HEK293 (cell line): Measurements from ENCODE around the gene GLYATL3.

Source experiments
- CTCF ChIA-PET: fragments of 350-600 bp; formaldehyde crosslinking; extraction: SDS; loops from one replicate; lab custom pipeline; 2021; ENCODE audit warnings: antibody characterized with exemption; lab: Yijun Ruan, JAX
- POLR2A ChIA-PET: fragments of 300-600 bp; formaldehyde crosslinking; extraction: SDS; loops from one replicate; lab custom pipeline; 2020; ENCODE audit warnings: antibody characterized with exemption, inconsistent platforms; lab: Yijun Ruan, JAX
- H3K27ac ChIP-seq: fragments of 200-500 bp; sonication (Bioruptor generic); 2 replicates; pipeline ENCODE4 v1.5.1; 2014; ENCODE audit warnings: low read depth, low read length, control low read depth, inconsistent platforms; ENCODE audit errors: extremely low read depth
- H3K36me3 ChIP-seq, 2 experiments: fragments of 200-500 bp in 1 of 2; sonication (Bioruptor generic) in 1 of 2; 1 replicate in 1 of 2; 2 replicates in 1 of 2; pipeline ENCODE4 v1.5.1; 2014 to 2017; ENCODE audit warnings: inconsistent platforms in 2 of 2, low read length in 2 of 2; ENCODE audit not compliant: control insufficient read depth in 2 of 2, insufficient read depth in 1 of 2
- H3K4me1 ChIP-seq: fragments of 200-500 bp; sonication (Bioruptor generic); 2 replicates; pipeline ENCODE4 v1.5.1; 2014; ENCODE audit warnings: mild to moderate bottlenecking, low read length, inconsistent platforms; ENCODE audit not compliant: control insufficient read depth, insufficient read depth
- H3K4me3 ChIP-seq: 2 replicates; pipeline ENCODE4 v1.5.1; 2011; ENCODE audit warnings: low read depth, mild to moderate bottlenecking, control low read depth, low read length, moderate library complexity
- H3K9me3 ChIP-seq: fragments of 200-500 bp; sonication (Bioruptor generic); 2 replicates; pipeline ENCODE4 v1.5.1; 2014; ENCODE audit warnings: low read depth, low read length, inconsistent platforms; ENCODE audit not compliant: control insufficient read depth, insufficient read depth
- EGR2 ChIP-seq: fragments of 450-650 bp; formaldehyde crosslinking; IDR thresholded peaks from 2 replicates; pipeline ENCODE4 v1.5.1; 2016; ENCODE audit warnings: low read depth, missing biosample characterization, missing genetic modification characterization
- PRDM10 ChIP-seq: fragments of 450-650 bp; formaldehyde crosslinking; IDR thresholded peaks from 2 replicates; pipeline ENCODE4 v1.5.1; 2016; ENCODE audit warnings: missing biosample characterization, missing genetic modification characterization
- ZBTB21 ChIP-seq: fragments of 450-650 bp; formaldehyde crosslinking; IDR thresholded peaks from 2 replicates; pipeline ENCODE4 v1.5.1; 2017; ENCODE audit warnings: missing biosample characterization, missing genetic modification characterization
- ZFHX2 ChIP-seq: fragments of 450-650 bp; formaldehyde crosslinking; conservative IDR thresholded peaks from 2 replicates; pipeline ENCODE4 v1.5.1; 2016; ENCODE audit warnings: missing biosample characterization, missing genetic modification characterization
- ZNF184 ChIP-seq: fragments of 450-650 bp; IDR thresholded peaks from 2 replicates; pipeline ENCODE4 v1.5.1; 2018; ENCODE audit warnings: missing biosample characterization, mild to moderate bottlenecking, missing genetic modification characterization
- ZNF488 ChIP-seq: fragments of 450-650 bp; formaldehyde crosslinking; IDR thresholded peaks from 2 replicates; pipeline ENCODE4 v1.5.1; 2016; ENCODE audit warnings: missing biosample characterization, missing genetic modification characterization
- ZNF521 ChIP-seq: fragments of 450-650 bp; formaldehyde crosslinking; IDR thresholded peaks from 2 replicates; pipeline ENCODE4 v1.5.1; 2017; ENCODE audit warnings: missing biosample characterization, mild to moderate bottlenecking, missing genetic modification characterization
- ZNF529 ChIP-seq: fragments of 450-650 bp; formaldehyde crosslinking; IDR thresholded peaks from 2 replicates; pipeline ENCODE4 v1.5.1; 2017; ENCODE audit warnings: missing genetic modification characterization, missing biosample characterization; ENCODE audit not compliant: insufficient replicate concordance
- ZNF561 ChIP-seq: fragments of 450-650 bp; IDR thresholded peaks from 2 replicates; pipeline ENCODE4 v1.5.1; 2018; ENCODE audit warnings: missing biosample characterization, missing genetic modification characterization, borderline replicate concordance
- ZNF621 ChIP-seq: fragments of 450-650 bp; formaldehyde crosslinking; IDR thresholded peaks from 2 replicates; pipeline ENCODE4 v1.5.1; 2017; ENCODE audit warnings: missing biosample characterization, missing genetic modification characterization
- ZNF664 ChIP-seq: fragments of 450-650 bp; formaldehyde crosslinking; IDR thresholded peaks from 2 replicates; pipeline ENCODE4 v1.5.1; 2016; ENCODE audit warnings: missing biosample characterization, missing genetic modification characterization
- ZSCAN4 ChIP-seq: fragments of 450-650 bp; formaldehyde crosslinking; IDR thresholded peaks from 2 replicates; pipeline ENCODE4 v1.5.1; 2017; ENCODE audit warnings: missing biosample characterization, missing genetic modification characterization
- TF ChIP-seq, protein P1 (sequence below): fragments of 450-650 bp; formaldehyde crosslinking; IDR thresholded peaks from 2 replicates; pipeline ENCODE4 v1.5.1; 2017; ENCODE audit warnings: missing biosample characterization, missing genetic modification characterization
- TF ChIP-seq, protein P2 (sequence below): fragments of 450-650 bp; formaldehyde crosslinking; IDR thresholded peaks from 2 replicates; pipeline ENCODE4 v1.5.1; 2016; ENCODE audit warnings: missing biosample characterization, missing genetic modification characterization, borderline replicate concordance
- TF ChIP-seq, protein P3 (sequence below): fragments of 450-650 bp; formaldehyde crosslinking; IDR thresholded peaks from 2 replicates; pipeline ENCODE4 v1.5.1; 2016; ENCODE audit warnings: missing biosample characterization, missing genetic modification characterization
- TF ChIP-seq, protein P4 (sequence below): fragments of 450-650 bp; formaldehyde crosslinking; IDR thresholded peaks from 2 replicates; pipeline ENCODE4 v1.5.1; 2016; ENCODE audit warnings: missing biosample characterization, missing genetic modification characterization

GLYATL3 gene

GRCh38 chr6:49546331-49546730 lies 46.6 kb downstream of the GLYATL3 start:
- TF ChIP-seq ZNF521 (tag by site-specific recombination) (no peak), ZNF184 (tag by site-specific recombination) (no peak), ZNF561 (tag by site-specific recombination) (no peak), ZNF664 (tag by site-specific recombination) (no peak), ZNF488 (no peak), ZNF621 (tag by site-specific recombination) (no peak), ZSCAN4 (tag by site-specific recombination) (no peak), ZBTB21 (tag by site-specific recombination) (no peak)
- TF ChIP-seq, protein P1, sequence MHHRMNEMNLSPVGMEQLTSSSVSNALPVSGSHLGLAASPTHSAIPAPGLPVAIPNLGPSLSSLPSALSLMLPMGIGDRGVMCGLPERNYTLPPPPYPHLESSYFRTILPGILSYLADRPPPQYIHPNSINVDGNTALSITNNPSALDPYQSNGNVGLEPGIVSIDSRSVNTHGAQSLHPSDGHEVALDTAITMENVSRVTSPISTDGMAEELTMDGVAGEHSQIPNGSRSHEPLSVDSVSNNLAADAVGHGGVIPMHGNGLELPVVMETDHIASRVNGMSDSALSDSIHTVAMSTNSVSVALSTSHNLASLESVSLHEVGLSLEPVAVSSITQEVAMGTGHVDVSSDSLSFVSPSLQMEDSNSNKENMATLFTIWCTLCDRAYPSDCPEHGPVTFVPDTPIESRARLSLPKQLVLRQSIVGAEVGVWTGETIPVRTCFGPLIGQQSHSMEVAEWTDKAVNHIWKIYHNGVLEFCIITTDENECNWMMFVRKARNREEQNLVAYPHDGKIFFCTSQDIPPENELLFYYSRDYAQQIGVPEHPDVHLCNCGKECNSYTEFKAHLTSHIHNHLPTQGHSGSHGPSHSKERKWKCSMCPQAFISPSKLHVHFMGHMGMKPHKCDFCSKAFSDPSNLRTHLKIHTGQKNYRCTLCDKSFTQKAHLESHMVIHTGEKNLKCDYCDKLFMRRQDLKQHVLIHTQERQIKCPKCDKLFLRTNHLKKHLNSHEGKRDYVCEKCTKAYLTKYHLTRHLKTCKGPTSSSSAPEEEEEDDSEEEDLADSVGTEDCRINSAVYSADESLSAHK = no peak
- TF ChIP-seq, protein P2, sequence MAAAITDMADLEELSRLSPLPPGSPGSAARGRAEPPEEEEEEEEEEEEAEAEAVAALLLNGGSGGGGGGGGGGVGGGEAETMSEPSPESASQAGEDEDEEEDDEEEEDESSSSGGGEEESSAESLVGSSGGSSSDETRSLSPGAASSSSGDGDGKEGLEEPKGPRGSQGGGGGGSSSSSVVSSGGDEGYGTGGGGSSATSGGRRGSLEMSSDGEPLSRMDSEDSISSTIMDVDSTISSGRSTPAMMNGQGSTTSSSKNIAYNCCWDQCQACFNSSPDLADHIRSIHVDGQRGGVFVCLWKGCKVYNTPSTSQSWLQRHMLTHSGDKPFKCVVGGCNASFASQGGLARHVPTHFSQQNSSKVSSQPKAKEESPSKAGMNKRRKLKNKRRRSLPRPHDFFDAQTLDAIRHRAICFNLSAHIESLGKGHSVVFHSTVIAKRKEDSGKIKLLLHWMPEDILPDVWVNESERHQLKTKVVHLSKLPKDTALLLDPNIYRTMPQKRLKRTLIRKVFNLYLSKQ (tag by site-specific recombination) = no peak
- TF ChIP-seq, protein P3, sequence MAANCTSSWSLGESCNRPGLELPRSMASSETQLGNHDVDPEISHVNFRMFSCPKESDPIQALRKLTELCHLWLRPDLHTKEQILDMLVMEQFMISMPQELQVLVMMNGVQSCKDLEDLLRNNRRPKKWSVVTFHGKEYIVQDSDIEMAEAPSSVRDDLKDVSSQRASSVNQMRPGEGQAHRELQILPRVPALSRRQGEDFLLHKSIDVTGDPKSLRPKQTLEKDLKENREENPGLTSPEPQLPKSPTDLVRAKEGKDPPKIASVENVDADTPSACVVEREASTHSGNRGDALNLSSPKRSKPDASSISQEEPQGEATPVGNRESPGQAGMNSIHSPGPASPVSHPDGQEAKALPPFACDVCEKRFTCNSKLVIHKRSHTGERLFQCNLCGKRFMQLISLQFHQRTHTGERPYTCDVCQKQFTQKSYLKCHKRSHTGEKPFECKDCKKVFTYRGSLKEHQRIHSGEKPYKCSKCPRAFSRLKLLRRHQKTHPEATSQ (tag by site-specific recombination) = no peak
- Histone ChIP-seq H3K36me3 (no peaks in the 10 kb centered on the region), H3K4me1 (peaks cover 13% of the 10 kb centered on the region), H3K4me3 (no peak overlapping the region), H3K9me3 (no peaks in the 10 kb centered on the region), H3K27ac (no peak overlapping the region)
- CTCF ChIA-PET = interaction anchor here (2.2 to 2.7 kb wide), 2 partner anchors 14 to 60 kb away, joined by 13 to 17 read pairs; no protein-coding TSS in a partner anchor
- POLR2A ChIA-PET = no interaction called here

DNA sequence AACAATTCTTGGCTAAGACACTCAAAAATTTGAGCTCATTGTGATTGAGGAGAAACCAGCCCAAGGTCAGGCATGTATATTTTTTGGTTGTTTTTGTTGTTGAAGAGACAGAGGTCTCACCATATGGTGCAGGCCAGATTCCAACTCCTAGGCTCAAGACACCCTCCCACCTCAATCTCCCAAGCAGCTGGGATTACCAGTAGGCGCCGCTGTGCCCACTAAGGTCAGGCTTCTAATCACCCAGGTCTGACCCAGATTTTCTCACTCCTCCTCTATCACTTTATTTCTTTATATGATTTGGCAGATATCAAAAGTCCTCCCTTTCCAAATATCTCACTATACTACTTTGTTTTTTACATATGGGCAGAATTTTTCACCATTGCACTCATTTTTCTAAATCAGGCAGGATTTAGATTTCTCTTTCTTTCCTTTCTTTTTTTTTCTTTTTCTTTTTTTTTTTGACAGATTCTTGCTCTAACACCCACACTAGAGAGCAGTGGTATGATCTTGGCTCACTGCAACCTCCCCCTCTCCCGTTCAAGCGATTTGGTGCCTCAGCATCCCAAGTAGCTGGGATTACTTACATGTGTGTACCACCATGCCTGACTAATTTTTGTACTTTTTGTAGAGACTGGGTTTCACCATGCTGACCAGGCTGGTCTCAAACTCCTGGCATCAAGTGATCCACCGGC lies 49.0 kb downstream of the GLYATL3 start:
- Histone ChIP-seq H3K4me3 (no peak overlapping the region), H3K36me3 (peaks cover 0 to 4% of the 10 kb centered on the region in 2 experiments; a peak in 1 of 3 replicates), H3K9me3 (no peaks in the 10 kb centered on the region), H3K27ac (no peak overlapping the region), H3K4me1 (peaks cover 2% of the 10 kb centered on the region; the same call in 1 of the 2 replicates)
- ChIA-PET POLR2A (interaction anchor here (2.2 kb wide), 1 partner anchor 16 kb away, joined by 19 read pairs; no protein-coding TSS in a partner anchor), CTCF (interaction anchor here (0.7 to 5.2 kb wide), 7 partner anchors 14 to 78 kb away, joined by 3 to 35 read pairs (median 4); no protein-coding TSS in a partner anchor)
- 0 out of 2 replicates have a peak, but pooled peaks have one; percentile 6 for TF ChIP-seq ZFHX2 (tag by site-specific recombination)
- TF ChIP-seq ZNF529 (tag by site-specific recombination) = no peak
- peak; percentile 56 for TF ChIP-seq EGR2 (tag by site-specific recombination)
- TF ChIP-seq, protein P4, sequence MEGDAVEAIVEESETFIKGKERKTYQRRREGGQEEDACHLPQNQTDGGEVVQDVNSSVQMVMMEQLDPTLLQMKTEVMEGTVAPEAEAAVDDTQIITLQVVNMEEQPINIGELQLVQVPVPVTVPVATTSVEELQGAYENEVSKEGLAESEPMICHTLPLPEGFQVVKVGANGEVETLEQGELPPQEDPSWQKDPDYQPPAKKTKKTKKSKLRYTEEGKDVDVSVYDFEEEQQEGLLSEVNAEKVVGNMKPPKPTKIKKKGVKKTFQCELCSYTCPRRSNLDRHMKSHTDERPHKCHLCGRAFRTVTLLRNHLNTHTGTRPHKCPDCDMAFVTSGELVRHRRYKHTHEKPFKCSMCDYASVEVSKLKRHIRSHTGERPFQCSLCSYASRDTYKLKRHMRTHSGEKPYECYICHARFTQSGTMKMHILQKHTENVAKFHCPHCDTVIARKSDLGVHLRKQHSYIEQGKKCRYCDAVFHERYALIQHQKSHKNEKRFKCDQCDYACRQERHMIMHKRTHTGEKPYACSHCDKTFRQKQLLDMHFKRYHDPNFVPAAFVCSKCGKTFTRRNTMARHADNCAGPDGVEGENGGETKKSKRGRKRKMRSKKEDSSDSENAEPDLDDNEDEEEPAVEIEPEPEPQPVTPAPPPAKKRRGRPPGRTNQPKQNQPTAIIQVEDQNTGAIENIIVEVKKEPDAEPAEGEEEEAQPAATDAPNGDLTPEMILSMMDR (tag by site-specific recombination) = 0 out of 2 replicates have a peak, but pooled peaks have one; percentile 9
- peak; percentile 76 for TF ChIP-seq PRDM10 (tag by site-specific recombination)
- TF ChIP-seq, all 188 proteins: peak for 4
